T-cell (primary cell): Measurements from ENCODE around the gene JUN. TPM values are rescaled to one million over a fixed set of nuclear protein-coding genes. Genes with fewer than 3 reads are reported as not detected.

ENCODE experiments used
- ATAC-seq, 4 experiments: fragments of 200-7000 bp in 3 of 4; fragments of 150-1000 bp in 1 of 4; cut with Tn5 transposase; replicated peaks in 1 of 4; 1 replicate in 3 of 4; 2 replicates in 1 of 4; pipeline ENCODE4 v1.10.0; 2021; ENCODE audit warnings: moderate library complexity in 3 of 4, mild to moderate bottlenecking in 2 of 4, moderate number of reproducible peaks in 1 of 4
- CTCF ChIA-PET, 2 donors: fragments of 300-600 bp; sonication (Branson Sonifier 250); formaldehyde crosslinking; loops; one replicate each; lab custom pipeline; 2022; ENCODE audit warnings: antibody characterized with exemption in 2 of 2; lab: Charles Lee
- POLR2A ChIA-PET, 2 donors: fragments of 300-600 bp; sonication (Branson Sonifier 250); formaldehyde crosslinking; loops; one replicate each; lab custom pipeline; 2022; ENCODE audit warnings: antibody characterized with exemption in 2 of 2; lab: Charles Lee
- DNase-seq, 35 experiments: peaks; one replicate each; pipeline versions ENCODE4 v3.0.0 to v3.0.0-alpha.2; 2013 to 2023
- H3K27ac ChIP-seq: one replicate; pipeline ENCODE4 v1.5.1; 2013; ENCODE audit warnings: low read length
- H3K27me3 ChIP-seq, 2 experiments: replicated peaks in 1 of 2; 1 replicate in 1 of 2; 2 replicates in 1 of 2; pipeline versions ENCODE4 v1.6.1 to v1.7.0; 2013; ENCODE audit warnings: low read length in 1 of 2, mixed read lengths in 1 of 2; ENCODE audit not compliant: control insufficient read depth in 2 of 2, insufficient read depth in 2 of 2; ENCODE audit errors: extremely low read depth in 1 of 2
- H3K36me3 ChIP-seq, 2 donors: 1 replicate in 1 of 2; 2 replicates in 1 of 2; pipeline versions ENCODE4 v1.6.1 to v1.7.0; 2013; ENCODE audit warnings: low read length in 1 of 2; ENCODE audit not compliant: control insufficient read depth in 2 of 2, insufficient read depth in 1 of 2; ENCODE audit errors: extremely low read depth in 1 of 2
- H3K4me1 ChIP-seq, 2 experiments: 1 replicate in 1 of 2; 2 replicates in 1 of 2; pipeline versions ENCODE4 v1.6.1 to v1.7.0; 2013; ENCODE audit warnings: low read length in 2 of 2, mixed read lengths in 1 of 2; ENCODE audit not compliant: insufficient read depth in 2 of 2, control insufficient read depth in 1 of 2; ENCODE audit errors: extremely low read depth in 1 of 2
- H3K4me3 ChIP-seq, 2 donors: 1 replicate in 1 of 2; 2 replicates in 1 of 2; pipeline versions ENCODE4 v1.5.1 to v1.7.0; 2013; ENCODE audit warnings: mild to moderate bottlenecking in 2 of 2, low read length in 1 of 2, moderate library complexity in 1 of 2; ENCODE audit not compliant: control insufficient read depth in 1 of 2; ENCODE audit errors: extremely low read depth in 1 of 2
- H3K9me3 ChIP-seq: 2 replicates; pipeline ENCODE4 v1.7.0; 2013
- H3K27ac Mint-ChIP-seq, 2 donors: one replicate each; pipeline ENCODE4 v1.8.0; 2020 to 2021; ENCODE audit warnings: mild to moderate bottlenecking in 2 of 2, mixed read lengths in 2 of 2
- H3K27me3 Mint-ChIP-seq, 2 donors: one replicate each; pipeline ENCODE4 v1.8.0; 2021 to 2022; ENCODE audit warnings: mixed read lengths in 2 of 2
- H3K36me3 Mint-ChIP-seq: one replicate; pipeline ENCODE4 v1.8.0; 2021; ENCODE audit warnings: mixed read lengths
- H3K4me1 Mint-ChIP-seq, 3 donors: one replicate each; pipeline ENCODE4 v1.8.0; 2020 to 2022; ENCODE audit warnings: mixed read lengths in 3 of 3, mild to moderate bottlenecking in 1 of 3
- H3K4me3 Mint-ChIP-seq, 3 donors: one replicate each; pipeline ENCODE4 v1.8.0; 2020 to 2022; ENCODE audit warnings: mild to moderate bottlenecking in 3 of 3, mixed read lengths in 3 of 3, moderate library complexity in 3 of 3
- H3K9me3 Mint-ChIP-seq, 3 donors: one replicate each; pipeline ENCODE4 v1.8.0; 2020 to 2022; ENCODE audit warnings: mixed read lengths in 3 of 3
- WGBS: methylation state at CpG from one replicate; pipeline ENCODE4 v1.1.5; 2013; ENCODE audit warnings: missing lambda C conversion rate; ENCODE audit not compliant: insufficient coverage; 5-methylcytosine and 5-hydroxymethylcytosine counted together
- total RNA-seq, 35 experiments: library from RNA in 6 of 35; stranded (reverse) in 6 of 35; fragments of 120-200 nt in 1 of 35; gene quantifications; one replicate each; pipeline versions ENCODE4 v1.2.1 to v1.2.4 and lab custom pipeline; 2013 to 2026

Gene JUN
- total RNA-seq, 5 donors from 2014 or later (not counting 1 experiment from before 2014, with no cell fraction given) = 43.2 to 1,335 (median 56.6) TPM

DNA sequence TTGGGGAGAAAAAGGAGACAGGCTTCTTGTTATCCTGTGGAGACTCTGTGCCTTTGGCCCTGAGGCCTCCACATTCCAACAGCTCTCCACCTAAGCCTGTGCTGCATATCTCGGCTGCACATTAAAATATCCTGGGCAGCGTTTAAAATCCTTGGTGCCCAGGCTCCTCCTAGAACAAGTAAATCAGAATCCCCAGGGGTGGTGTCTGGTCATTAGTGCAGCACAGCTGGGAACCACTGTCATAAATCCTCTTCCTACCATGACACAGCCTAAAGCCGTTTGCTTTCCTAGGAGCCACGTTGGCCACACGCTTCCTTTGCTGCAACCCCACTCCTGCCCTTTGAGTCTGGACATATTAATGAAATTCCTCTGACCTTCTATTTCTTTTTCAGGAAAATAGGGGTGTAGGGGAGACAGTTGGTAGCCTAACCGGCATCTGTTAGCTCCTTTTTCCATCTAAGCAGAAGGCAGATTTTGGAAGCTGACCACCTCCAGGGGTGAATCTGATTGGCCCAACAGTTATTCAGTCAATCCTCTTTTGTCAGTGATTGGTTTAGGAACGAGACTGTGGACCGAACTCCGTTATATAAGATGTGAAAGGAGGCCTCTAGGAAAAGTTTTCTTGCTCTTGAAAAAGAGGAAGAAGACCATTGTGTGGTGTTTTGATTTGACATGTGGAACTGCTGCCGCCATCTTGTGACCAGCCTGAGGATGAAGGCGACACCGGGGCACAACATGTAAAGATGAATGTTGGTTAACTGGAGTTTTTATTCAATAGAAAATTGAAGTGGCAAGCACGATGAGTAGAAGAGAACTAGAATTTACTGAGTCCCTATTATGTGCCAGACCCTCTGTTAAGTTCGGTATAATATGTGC is 41.9 kb downstream of the JUN start:
- Histone ChIP-seq H3K4me3 (no peak overlapping the region), H3K9me3 (no peaks in the 10 kb centered on the region), H3K36me3 (no peaks in the 10 kb centered on the region), H3K27me3 (peaks cover 0 to 5% of the 10 kb centered on the region in 2 experiments), H3K4me1 (no peaks in the 10 kb centered on the region), H3K27ac (no peak overlapping the region)
- ChIA-PET POLR2A (interaction anchor here in 1 of 2 donors (0.6 to 0.7 kb wide), 2 partner anchors 934 to 960 kb away, joined by 4 read pairs; no protein-coding TSS in a partner anchor), CTCF (interaction anchor here (0.6 to 4.4 kb wide), 7 partner anchors 23 to 1017 kb away, joined by 3 to 63 read pairs (median 6); no protein-coding TSS in a partner anchor)
- peaks cover 3 to 6% (median 4%) of the 10 kb centered on the region in 3 donors for H3K4me1 Mint-ChIP-seq
- WGBS = 94% methylated on average over 9 of the region's 14 CpGs
- H3K36me3 Mint-ChIP-seq = no peaks in the 10 kb centered on the region
- H3K27ac Mint-ChIP-seq = no peak overlapping the region
- DNase-seq (no peak), ATAC-seq (no peak)
- H3K27me3 Mint-ChIP-seq = peaks cover 6 to 8% of the 10 kb centered on the region in 2 donors
- no peak overlapping the region for H3K4me3 Mint-ChIP-seq
- no peaks in the 10 kb centered on the region for H3K9me3 Mint-ChIP-seq

DNA sequence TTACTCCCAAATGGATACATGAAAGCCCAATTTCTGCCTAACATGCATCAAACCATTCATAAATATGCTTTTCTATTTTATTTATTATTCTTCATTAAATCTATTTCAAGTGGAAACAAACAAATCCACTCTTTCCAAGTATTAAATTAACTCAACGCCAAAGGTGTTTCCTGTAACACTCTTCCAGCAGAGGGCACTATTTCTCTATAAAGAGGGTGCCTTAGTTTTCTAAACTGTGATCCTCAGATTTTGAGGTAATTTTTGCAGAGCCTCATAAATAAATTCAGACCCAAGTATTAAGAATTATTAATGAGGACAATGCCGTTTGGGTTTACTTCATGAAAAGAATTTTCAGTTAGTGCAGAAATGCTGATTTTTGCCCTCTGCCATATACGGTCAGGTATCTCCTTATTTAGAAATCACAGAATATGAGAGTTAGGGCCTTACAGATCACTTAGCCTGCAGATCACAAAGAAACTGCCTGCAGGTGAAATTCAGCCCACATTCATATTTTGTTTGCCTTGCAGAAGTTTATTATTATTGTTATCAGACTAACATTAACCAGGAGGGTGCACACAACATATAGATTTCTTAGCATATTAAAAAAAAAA is 43.9 kb downstream of the JUN start:
- Mint-ChIP-seq H3K4me3 (no peak overlapping the region), H3K27me3 (peaks cover 2 to 6% of the 10 kb centered on the region in 2 donors), H3K4me1 (peaks cover 4 to 8% (median 6%) of the 10 kb centered on the region in 3 donors), H3K27ac (no peak overlapping the region), H3K36me3 (no peaks in the 10 kb centered on the region), H3K9me3 (no peaks in the 10 kb centered on the region)
- peak in 3 of 4 experiments; percentile 50 to 56 (median 55) for ATAC-seq
- no peaks in the 10 kb centered on the region for H3K9me3 ChIP-seq
- DNase-seq = peak in 8 of 35 experiments; percentile 7 to 79 (median 23)
- no peaks in the 10 kb centered on the region for H3K4me1 ChIP-seq
- no peak overlapping the region for H3K27ac ChIP-seq
- no peaks in the 10 kb centered on the region for H3K36me3 ChIP-seq
- H3K27me3 ChIP-seq = peaks cover 0 to 5% of the 10 kb centered on the region in 2 experiments
- POLR2A ChIA-PET = no interaction called here
- CTCF ChIA-PET = interaction anchor here (0.6 to 4.4 kb wide), 6 partner anchors 13 to 1909 kb away, joined by 3 to 63 read pairs (median 8); no protein-coding TSS in a partner anchor
- no peak overlapping the region for H3K4me3 ChIP-seq
- no CpG with 5 or more reads among the region's 3 CpGs for WGBS

DNA sequence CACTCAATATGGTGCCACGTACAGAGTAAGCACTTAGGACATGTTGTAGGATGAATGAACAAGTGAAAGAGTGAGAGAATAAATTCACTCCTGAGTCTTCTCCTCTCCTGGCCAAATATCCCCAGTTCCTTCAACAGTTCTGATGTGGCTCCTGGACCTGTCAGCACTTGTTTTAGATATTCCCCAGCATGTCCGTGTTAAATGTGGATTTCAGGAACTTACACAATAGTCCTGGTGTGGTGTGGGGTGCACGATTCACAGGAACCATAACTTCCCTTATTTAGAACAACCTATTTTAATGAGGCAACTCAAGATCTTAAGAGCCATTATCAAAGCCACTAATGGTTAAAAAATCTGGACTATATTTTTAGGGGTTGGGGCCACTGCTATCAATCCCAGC is 45.0 kb downstream of the JUN start:
- H3K9me3 Mint-ChIP-seq = no peaks in the 10 kb centered on the region
- peaks cover 0 to 3% of the 10 kb centered on the region in 2 experiments for H3K27me3 ChIP-seq
- ChIA-PET CTCF (interaction anchor here (1.0 to 4.4 kb wide), 5 partner anchors 12 to 1020 kb away, joined by 3 to 63 read pairs (median 12); no protein-coding TSS in a partner anchor), POLR2A (no interaction called here)
- no peak overlapping the region for H3K27ac ChIP-seq
- ATAC-seq = no peak
- H3K9me3 ChIP-seq = no peaks in the 10 kb centered on the region
- H3K4me3 ChIP-seq = no peak overlapping the region
- no peaks in the 10 kb centered on the region for H3K36me3 ChIP-seq
- no peaks in the 10 kb centered on the region for H3K4me1 ChIP-seq
- no peak for DNase-seq
- peaks cover under 1 to 6% of the 10 kb centered on the region in 2 donors for H3K27me3 Mint-ChIP-seq
- WGBS = no CpG with 5 or more reads among the region's 3 CpGs
- no peaks in the 10 kb centered on the region for H3K36me3 Mint-ChIP-seq
- H3K27ac Mint-ChIP-seq = no peak overlapping the region
- H3K4me1 Mint-ChIP-seq = peaks cover 4 to 8% (median 6%) of the 10 kb centered on the region in 3 donors
- H3K4me3 Mint-ChIP-seq = no peak overlapping the region

DNA sequence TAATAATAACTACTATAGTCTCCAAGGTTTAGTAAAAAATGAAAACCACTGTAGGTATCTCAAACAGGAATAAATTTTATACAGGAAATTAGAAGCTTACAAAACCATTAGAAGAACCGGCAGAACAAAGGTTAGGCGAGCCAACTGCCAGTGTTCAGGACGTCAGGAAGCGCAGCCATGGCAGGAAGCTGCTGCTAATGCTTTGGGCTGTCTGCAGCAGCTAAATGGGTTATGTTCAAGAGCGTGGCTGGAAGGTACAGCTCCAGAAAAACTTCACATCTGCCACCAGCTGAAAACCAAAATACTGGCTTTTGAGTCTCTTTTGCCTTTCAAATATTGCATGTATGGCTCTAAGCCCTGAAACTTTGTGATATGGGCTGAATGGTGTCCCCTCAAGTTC is 48.3 kb downstream of the JUN start:
- WGBS = 52% methylated on average over 4 of the region's 5 CpGs
- no peaks in the 10 kb centered on the region for H3K9me3 Mint-ChIP-seq
- CTCF ChIA-PET = no interaction called here

DNA sequence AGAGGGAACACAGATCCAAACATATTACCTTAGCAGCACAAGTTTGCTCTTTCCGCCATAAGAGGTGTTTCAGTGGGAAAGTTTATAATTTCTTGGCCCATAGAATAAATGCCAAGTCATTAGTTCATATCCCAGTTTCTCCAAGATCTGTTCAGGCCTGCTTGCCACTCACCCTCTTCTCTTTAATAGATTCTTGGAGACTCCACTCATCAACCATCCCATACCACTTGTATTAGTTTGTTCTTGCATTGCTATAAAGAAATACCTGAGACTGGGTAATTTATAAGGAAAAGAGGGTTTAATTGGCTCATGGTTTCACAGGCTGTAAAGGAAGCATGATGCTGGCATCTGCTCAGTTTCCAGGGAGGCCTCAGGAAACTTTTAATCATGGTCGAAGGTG is 49.2 kb downstream of the JUN start:
- Histone ChIP-seq H3K36me3 (no peaks in the 10 kb centered on the region), H3K27me3 (peaks cover 0 to 3% of the 10 kb centered on the region in 2 experiments), H3K4me3 (no peak overlapping the region), H3K9me3 (no peaks in the 10 kb centered on the region), H3K4me1 (no peaks in the 10 kb centered on the region), H3K27ac (no peak overlapping the region)
- Mint-ChIP-seq H3K36me3 (no peaks in the 10 kb centered on the region), H3K4me3 (no peak overlapping the region), H3K27me3 (peaks cover 0 to 6% of the 10 kb centered on the region in 2 donors), H3K27ac (no peak overlapping the region), H3K9me3 (no peaks in the 10 kb centered on the region), H3K4me1 (peaks cover 2 to 8% (median 5%) of the 10 kb centered on the region in 3 donors)
- no peak for DNase-seq
- POLR2A ChIA-PET = no interaction called here
- CTCF ChIA-PET = no interaction called here
- no CpG with 5 or more reads among the region's 2 CpGs for WGBS
- ATAC-seq = no peak

More for the DNA sequence above, 48.3 kb downstream of the JUN start:
- Histone ChIP-seq H3K36me3 (no peaks in the 10 kb centered on the region), H3K27me3 (peaks cover 0 to 3% of the 10 kb centered on the region in 2 experiments), H3K4me3 (no peak overlapping the region), H3K27ac (no peak overlapping the region), H3K4me1 (no peaks in the 10 kb centered on the region), H3K9me3 (no peaks in the 10 kb centered on the region)
- ATAC-seq (no peak), DNase-seq (no peak)
- Mint-ChIP-seq H3K27me3 (peaks cover 0 to 6% of the 10 kb centered on the region in 2 donors), H3K27ac (no peak overlapping the region), H3K4me3 (no peak overlapping the region), H3K36me3 (no peaks in the 10 kb centered on the region), H3K4me1 (peaks cover 4 to 8% (median 6%) of the 10 kb centered on the region in 3 donors)
- POLR2A ChIA-PET = no interaction called here

DNA sequence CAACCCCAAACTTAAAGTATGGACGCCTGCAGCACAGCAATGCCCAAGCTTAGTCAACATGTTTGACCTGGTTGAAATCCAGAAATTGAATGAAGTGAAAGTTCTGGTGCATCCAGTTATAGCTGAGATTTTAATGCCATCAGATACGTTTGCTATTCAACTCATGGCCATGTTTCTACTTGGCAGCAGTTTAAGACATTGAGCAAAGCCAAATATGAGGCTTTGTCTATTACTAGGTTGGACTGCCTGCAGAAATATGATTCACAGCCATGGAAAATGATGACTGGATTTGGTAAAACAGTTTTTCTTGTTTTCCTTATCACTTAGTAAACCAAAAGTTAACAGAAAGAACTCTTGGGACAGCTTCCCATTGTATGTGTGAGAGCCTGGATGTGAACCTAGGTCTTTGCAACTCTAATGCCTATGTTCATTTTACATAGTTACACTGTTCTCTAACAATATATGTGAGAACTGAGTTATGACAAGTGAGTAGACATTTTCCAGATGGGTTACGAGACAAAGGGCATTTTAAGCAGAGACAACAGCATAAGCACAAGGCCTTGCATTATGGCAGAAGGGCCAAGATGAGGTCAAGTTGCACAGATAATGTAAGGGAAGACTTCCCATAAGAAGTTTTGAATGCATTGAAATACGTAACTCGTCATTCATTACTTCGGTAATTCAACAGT is 51.6 kb downstream of the JUN start:
- ChIA-PET POLR2A (interaction anchor here in 1 of 2 donors (0.6 kb wide), 1 partner anchor 27 kb away, joined by 3 read pairs; no protein-coding TSS in a partner anchor), CTCF (no interaction called here)
- Mint-ChIP-seq H3K4me1 (peaks cover 2 to 8% (median 6%) of the 10 kb centered on the region in 3 donors), H3K36me3 (no peaks in the 10 kb centered on the region), H3K27ac (no peak overlapping the region), H3K9me3 (no peaks in the 10 kb centered on the region), H3K4me3 (no peak overlapping the region), H3K27me3 (peaks cover 0 to 5% of the 10 kb centered on the region in 2 donors)
- DNase-seq = no peak
- no peaks in the 10 kb centered on the region for H3K9me3 ChIP-seq
- no peaks in the 10 kb centered on the region for H3K36me3 ChIP-seq
- H3K4me1 ChIP-seq = no peaks in the 10 kb centered on the region
- no peak for ATAC-seq
- H3K27me3 ChIP-seq = no peaks in the 10 kb centered on the region
- no peak overlapping the region for H3K27ac ChIP-seq
- WGBS = 97% methylated on average over 5 of the region's 6 CpGs
- H3K4me3 ChIP-seq = no peak overlapping the region
